Measurements from ENCODE around the gene ERVMER34-1. TPM values are rescaled to one million over a fixed set of nuclear protein-coding genes. Genes with fewer than 3 reads are reported as not detected.
A peak's percentile ranks its signal among the peaks of the same experiment; 100 is the strongest.

ERVMER34-1 gene
- total RNA-seq, 2 experiments from 2014 or later: 0.07 to 0.17 TPM

GRCh38 chr4:52693492-52693891 lies 57.7 kb downstream of the ERVMER34-1 start:
- Mint-ChIP-seq H3K27me3 (peaks cover 1% of the 10 kb centered on the region), H3K4me1 (ENCODE audit: low read depth) (peaks cover 4% of the 10 kb centered on the region), H3K9me3 (peaks cover 29% of the 10 kb centered on the region), H3K4me3 (no peak overlapping the region), H3K27ac (no peak overlapping the region), H3K36me3 (peaks cover 15% of the 10 kb centered on the region)
- ChIA-PET CTCF (interaction anchor here (0.6 kb wide), 1 partner anchor 174 kb away, joined by 3 read pairs; no protein-coding TSS in a partner anchor), POLR2A (no interaction called here)
- no peak for DNase-seq
- intact Hi-C loops (cut with micrococcal nuclease): no loop called here

Small RNA genes lying within 50 kb of the gene (microRNA-seq; reads per million reads assigned to microRNA genes)
- gene MIR4449 (ENCODE audit: borderline microRNAs expressed, borderline number of aligned reads, borderline replicate concordance): 47.5 reads per million, percentile 57 among the genes with 10 or more reads in this experiment

Other genes with a start within 250 kb of the ERVMER34-1 start
- gene USP46, start 92.1 kb downstream of the ERVMER34-1 start, total RNA-seq: 1 to 10 TPM; 6.2 to 7.0 TPM
- under 1 TPM; 0.29 to 0.40 TPM for gene RASL11B, start 110.9 kb upstream of the ERVMER34-1 start, total RNA-seq